Stimulated activated CD8-positive, alpha-beta memory T cell treated with anti-CD3 and anti-CD28 coated beads, Interleukin-4, amount 100 ng/mL, for 1 hour (primary cell): ENCODE results near the gene DEFB125.

Source experiments
- DNase-seq, 2 donors: peaks; one replicate each; pipeline ENCODE4 v3.0.0-alpha.2; 2020; ENCODE audit warnings: low read depth in 2 of 2, low spot score in 1 of 2

The DEFB125 gene

GRCh38 chr20:145877-146276, 58.4 kb downstream of the DEFB125 start:
- no peak for DNase-seq
